ENCODE data around the gene OR4F3.
"Not testable (repeated sequence)": the region's sequence is repeated elsewhere in the genome, so short reads cannot be mapped to it uniquely, and the experiment has no call there.

The OR4F3 gene

GRCh38 chr5:181366968-181367367, at the start of gene OR4F3:
Gene OR4F3, plus strand, starts transcription at chr5:181367268.
- DNase-seq = not testable (repeated sequence)
